ENCODE results near the gene CARMIL1.
A peak's percentile ranks its signal among the peaks of the same experiment; 100 is the strongest.

Gene CARMIL1

DNA sequence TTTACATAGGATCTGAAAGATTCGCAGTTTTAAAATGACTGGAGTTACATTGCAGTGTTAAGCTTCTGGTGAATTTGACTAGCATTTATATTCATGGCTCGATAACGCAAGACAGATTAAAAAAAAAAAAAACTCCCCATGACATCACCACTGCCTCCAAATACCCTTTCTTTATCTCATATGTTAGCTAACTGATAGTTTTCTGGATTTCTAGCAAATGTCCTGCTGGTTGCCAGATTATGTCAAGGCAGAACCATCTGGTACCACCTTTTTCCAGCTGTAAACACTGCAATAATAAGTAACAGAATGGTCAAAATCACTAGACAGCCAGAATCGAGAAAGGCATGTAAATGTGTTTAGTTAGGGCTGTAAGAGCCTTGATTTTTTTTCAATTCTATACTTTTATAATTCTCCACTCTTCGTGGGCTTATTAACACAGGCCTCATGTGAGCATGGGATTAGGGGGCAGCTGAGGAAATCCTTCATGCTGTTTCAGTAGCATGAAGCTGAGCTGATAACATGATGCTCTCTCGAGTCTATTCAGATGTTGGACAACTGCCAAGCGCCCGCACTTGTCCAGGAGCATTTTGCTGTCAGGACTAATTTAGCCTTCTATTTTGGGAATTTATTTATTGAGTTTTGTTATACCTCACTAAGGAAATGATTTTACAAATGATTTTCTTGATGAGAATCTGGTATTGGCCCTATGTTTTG, 206.8 kb downstream of the CARMIL1 start:
- no peak for DNase-seq

DNA sequence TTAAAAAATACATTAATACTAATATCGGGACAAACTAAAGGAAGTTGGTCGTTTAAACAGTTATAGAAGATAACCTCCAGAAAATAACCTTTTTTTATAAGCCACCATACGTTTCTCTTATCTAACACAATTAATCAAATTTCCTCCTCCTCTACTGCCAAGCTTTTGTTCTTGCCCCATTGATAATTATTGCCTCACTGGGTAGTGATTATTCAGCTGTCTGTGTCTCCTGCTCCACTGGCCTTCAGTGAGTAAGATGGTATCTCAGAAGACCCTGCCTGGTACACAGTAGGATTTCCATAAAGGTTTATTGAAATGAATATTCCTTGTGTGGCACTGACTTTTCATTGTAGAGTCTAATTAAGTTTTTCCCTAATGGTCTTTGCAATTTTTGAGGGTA, 207.4 kb downstream of the CARMIL1 start:
- DNase-seq, result no peak

DNA sequence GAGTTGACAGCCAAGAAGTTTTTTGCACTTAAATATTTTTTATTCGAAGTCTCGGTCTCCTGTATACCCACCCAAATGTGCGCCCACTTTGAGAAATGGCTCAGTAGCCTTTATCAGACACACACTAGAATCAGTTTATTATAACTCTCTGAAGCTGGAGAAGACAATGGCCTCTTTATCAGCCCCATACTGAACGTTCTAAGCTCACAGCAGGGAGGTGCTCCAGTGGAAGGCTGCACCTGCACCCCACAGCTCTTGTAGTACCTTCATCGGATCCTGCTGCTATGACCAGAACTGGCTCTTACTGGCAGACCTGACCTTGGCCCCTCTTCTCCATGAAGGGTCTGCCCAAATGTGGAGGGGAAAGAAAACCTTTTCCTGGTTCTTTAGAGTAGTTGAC, 207.8 kb downstream of the CARMIL1 start:
- DNase-seq, result no peak

DNA sequence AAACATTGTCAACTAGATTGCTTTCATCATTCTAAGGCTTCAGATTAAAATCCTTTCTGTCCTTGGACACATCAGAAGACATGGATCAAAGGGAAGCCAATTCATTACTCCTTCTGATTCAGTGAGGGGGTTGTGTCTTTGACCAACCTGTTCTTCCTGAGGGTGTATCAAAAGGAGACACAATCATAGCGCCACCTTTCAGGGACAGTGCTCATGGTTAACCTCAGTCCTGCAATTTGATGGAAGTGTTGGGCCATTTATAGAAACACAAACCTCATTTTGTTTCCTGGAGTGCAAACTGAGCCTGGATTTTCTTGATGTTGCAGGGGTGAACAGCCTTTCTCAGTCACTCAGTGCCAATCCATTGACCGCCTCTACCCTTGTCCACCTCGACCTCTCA, 209.0 kb downstream of the CARMIL1 start:
- DNase-seq, result no peak

DNA sequence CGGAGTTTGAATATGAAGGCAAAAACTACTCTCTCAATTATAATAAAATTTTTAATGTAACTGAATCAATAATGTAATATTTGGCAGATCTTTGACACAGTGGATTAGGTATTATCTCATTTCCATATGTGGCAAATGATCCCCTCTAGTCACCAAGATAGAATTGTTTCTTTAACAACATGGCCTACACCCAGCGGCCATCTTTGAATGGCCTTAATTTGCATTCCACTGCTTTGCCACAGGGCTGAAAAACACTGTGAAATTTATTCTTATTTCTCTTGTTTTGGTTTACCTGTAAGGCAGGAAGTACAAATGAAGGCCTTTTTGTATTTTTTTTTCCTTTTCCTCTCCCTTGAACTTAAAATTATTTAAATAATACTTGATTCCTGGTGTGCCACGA, 210.2 kb downstream of the CARMIL1 start:
- no peak for DNase-seq

DNA sequence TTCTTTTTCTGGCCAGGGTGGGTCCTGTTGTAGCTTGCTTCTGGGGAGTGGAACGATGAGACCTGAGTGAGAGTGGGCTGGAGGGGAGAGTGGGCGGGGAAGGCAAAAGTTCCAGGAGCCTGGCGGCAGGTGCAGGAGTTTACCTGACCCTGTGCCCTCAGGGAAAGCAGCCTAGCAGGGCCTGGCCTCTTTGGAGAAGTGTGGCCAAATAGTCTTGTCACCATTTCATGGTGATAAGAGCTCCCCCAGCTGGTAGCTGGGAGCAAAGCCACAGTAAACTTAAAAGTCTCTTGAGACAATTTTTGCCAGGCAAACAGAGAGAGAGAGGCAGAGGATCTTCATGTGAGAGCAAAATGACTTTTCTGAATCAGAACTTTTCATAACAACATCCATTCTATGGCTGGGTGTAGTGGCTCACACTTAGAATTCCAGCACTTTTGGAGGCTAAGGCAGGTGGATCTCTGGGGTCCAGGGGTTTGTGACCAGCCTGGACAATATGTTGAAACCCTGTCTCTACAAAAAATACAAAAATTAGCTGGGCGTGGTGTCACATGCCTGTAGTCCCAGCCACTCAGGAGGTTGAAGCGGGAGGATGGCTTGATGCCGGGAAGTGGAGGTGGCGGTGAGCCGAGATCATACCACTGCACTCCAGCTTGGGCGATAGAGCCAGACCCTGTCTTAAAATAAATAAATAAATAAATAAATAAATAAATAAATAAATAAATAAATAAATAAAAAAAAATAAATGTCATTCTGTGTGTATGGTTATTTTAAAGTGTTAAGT, 211.0 kb downstream of the CARMIL1 start:
- peak in 3 of 4 experiments; percentile 19 to 43 (median 35) for DNase-seq

DNA sequence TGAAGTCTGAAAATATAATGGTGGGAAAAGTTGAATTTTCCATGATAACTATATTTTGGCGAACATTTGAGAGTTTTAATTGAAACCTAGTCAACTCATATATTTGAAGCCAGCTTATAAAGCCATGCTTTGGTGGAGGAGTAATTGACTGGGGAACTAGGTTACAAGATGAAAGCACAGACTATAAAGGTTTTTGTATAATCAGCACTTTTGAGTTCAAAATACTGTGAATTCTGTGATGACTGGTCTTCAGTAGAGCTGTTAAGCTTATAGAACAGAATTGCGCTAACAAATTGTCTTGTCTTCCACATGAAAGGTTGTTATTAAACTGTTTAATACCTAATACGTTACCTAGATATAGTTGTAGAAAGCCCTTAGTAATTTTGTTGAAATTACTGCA, 213.8 kb downstream of the CARMIL1 start:
- DNase-seq, result no peak

DNA sequence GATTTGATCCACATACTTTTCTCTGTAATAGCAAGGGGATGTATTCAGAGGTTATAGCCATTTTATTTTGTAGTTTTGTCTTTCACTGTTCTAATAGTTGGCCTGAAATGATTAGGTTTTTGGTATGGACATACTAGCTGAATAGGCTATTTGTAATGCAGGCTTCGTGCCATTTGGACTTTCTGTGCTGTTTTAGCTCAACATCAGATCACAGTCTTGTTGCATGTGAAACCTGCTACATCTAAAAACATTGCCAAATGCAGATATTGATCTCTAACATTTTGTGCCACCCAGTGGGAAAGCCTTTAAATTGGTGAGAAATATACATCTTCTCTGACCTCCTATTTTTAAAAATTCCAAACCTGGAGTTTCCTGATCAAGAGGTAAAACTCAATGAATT, 215.3 kb downstream of the CARMIL1 start:
- no peak for DNase-seq

DNA sequence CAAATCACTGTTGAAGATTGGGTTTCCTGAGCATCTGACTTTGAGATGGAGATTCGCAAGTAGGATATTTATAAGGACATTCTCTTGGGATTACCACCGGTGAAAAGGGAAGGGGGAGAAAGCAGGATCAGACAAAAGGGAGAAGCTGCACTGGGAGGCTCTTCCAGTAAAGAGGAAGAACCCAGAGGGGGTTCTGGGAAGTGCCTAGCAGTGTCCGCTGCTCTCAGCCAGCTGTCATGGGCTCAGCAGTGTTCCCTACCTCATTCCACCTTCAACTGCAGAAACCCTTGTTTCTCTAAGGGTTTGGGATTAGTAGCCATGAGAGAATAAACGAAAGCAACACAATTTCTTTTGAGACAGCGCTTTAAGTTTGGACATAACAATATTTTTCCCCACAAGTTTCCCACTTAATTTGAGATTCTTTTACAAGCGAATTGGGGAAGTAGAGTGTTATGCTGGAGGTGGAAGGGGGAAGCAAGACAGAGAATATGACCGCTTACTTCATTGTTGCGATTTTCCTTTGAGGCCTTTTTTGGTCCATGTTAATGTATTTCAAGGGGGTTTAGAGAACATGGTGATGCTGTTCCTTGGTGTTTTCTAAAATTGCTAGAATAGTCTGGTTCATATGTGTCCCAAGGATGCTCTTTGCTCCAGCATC, 218.3 kb downstream of the CARMIL1 start:
- DNase-seq, result no peak

DNA sequence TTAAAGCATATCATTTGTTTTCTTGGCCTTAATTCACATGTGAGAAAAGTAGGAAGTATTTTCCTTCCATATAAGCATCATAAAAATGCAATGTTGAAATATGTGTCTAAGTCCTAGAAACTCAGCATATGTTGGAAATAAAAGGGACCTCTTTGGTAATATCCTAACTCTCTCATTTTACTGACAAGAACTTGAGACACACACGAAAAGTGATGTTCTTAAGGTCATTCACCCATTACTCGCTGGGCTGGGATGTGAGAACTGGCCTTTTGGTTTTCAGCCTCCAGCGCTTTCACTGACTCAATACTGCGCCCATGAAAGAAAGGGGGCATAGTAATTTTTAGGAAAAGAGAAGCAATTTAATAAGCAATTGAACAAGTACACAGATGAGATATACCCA, 219.3 kb downstream of the CARMIL1 start:
- no peak for DNase-seq

DNA sequence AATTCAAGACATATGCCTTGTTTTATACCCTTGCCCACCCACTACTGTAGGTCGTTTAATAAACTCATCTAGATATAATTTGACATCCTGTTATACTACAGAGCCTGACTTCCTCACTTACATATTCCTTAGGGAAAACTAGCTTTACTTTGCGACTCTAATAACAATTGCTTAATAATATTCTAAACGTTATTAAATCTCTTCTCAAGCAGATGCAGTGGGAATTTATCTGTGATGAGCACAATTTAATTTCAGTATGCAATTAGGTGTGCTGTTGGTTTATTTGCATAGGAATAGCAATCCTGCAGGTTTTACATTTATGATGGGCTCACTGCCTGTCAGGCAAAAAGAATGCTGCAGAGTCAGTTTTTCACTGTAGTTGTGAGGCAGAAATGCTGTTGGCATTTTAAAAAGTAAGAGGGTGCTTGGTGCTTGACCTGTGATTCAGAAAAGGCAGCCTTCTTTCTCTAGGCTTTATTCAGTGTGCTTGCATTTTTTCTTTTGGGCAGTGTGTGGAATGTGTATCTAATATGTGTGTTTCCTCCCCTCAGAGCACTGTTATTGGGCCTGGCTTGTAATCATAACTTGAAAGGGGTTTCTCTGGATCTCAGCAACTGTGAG, 220.6 kb downstream of the CARMIL1 start:
- no peak for DNase-seq

DNA sequence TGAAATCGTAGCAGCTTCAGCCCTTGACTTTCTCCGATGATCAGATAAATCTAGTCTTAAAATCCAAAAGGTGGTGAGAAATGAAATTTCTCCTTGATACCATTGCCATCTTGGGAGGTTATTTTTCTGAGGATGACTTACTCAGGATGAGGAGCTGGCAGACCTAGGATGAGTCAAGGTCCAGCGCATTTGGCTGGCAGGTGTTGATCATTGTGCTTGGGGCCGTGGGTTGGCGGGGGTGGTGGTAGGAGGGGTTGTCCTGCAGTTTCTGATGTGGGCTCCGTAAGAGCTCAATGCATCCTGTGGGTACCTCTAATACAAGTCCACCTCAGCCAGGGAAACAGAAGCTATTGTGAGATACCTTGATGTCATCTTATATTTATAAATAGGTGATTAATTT, 224.5 kb downstream of the CARMIL1 start:
- DNase-seq, result no peak

DNA sequence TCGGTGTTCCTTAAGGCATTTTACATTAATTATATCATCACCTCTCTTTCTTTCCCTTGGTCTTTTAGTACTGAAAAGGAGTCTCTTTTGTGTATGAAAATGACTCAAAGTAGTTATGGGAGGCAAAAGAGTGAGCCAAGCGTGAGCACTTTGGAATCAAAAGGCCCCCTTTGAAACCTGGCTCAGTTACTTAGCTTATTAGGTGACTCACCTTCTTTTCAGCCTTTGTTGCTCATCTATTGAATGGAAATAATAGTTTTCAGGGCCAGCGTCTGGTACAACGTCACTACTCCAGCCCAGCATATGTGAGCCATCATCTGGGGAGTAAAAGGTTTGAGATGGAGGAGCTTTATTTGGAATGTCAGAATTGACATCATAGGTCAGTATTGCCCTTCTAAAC, 225.5 kb downstream of the CARMIL1 start:
- no peak for DNase-seq

DNA sequence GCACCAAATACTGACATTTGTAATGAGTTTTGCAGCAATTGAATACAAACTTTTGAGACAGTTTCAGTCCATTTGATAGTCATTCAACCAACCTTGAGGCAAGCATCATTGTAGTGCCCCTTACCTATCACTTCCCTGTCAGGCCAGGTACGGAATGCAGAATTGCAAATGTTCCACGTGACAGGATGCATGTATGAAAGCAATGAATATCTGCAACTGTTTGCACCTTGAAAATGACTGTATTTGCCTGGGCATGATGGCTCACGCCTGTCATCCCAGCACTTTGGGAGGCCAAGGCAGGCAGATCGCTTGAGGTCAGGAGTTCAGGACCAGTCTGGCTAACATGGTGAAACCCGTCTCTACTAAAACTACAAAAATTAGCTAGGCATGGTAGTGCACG, 226.8 kb downstream of the CARMIL1 start:
- no peak for DNase-seq

DNA sequence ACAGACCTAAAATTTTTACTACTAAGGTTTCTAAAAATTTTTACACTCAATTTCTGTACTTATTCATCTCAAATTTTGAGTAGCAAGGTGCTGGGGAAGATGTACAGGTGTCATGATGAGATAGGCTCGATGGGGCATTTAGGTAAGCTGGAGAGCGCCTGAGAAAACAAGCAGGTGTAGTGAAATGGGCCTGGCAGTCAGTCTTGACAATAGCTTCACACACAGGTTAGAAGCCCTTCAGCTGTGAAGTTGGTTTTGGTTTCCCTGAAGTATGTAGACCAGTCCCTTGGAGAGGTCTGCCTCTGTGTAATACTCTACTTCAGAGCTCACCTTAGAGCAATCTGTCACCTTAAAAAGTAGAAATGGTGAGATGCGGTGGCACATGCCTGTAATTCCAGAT, 228.9 kb downstream of the CARMIL1 start:
- no peak for DNase-seq

DNA sequence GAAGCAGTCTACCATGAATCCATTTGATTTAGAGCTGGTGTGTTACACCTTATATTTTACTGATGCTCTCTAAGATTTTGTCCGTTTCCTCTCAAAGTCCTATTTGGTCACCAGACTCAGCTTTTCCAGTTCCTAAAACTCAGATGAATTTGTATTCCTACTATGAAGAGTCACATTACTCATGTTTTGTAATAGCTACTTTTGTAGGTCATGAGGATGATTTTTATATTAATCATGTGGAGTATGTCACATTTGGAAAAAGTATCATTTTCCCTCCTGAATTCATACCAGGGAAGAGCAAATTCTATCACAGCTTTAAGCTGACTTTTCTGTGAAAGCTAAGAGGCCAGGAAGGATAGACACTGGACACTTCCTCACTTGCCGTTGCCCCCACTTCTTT, 232.2 kb downstream of the CARMIL1 start:
- no peak for DNase-seq

DNA sequence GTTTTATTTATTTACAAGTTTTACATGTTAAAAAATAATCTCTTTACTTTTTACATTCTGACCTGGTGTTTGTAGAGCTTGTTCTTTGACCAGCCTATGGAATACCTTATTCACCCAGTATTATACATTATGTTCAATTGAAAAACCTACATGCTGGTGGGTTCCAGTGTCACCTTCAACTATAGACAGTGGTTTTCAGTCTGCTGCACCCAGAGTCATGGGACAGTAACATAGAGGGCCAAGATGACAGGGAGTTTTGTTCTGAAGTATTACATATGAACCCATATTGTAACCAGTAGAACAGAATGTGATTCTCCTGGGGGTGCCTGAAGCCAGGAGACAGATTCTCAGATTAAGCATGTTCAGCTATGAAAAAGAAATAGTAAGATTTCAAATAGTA, 233.4 kb downstream of the CARMIL1 start:
- DNase-seq, result no peak

DNA sequence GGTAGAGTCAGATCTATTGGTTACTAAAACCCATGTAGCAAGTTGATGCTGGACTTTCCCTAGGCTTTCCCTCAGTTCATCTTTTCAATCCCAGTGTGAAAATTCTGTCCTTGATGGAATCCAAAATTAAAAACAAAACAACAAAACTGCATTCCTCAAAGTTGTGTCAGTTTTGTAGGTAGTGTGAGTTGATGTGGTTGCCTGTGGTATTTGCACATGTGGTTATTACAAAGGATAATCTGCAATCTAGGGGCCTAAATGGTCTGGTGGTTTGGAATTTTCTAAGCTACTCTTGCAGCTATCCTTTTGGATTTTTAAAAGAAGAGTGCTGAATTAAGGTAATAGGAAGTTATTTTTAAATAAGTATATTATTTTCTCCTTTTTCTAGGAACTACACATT, 240.7 kb downstream of the CARMIL1 start:
- DNase-seq, result no peak

DNA sequence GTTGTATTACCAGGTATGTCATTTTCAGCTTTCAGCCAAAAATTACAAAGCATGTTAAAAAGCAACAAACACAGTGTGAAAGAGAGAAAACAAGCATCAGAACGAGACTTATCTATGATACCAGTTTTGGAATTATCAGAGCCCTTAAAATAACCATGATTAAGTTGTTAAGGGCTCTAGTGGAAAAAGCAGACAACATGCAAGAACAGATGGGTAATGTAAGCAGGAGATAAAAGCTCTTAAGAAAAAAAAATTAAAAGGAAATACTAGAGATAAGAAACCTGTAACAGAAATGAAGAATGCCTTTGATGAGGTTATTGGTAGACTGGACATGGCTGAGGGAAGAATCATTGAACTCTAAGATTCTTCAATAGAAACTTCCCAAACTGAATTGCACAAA, 245.4 kb downstream of the CARMIL1 start:
- no peak for DNase-seq

DNA sequence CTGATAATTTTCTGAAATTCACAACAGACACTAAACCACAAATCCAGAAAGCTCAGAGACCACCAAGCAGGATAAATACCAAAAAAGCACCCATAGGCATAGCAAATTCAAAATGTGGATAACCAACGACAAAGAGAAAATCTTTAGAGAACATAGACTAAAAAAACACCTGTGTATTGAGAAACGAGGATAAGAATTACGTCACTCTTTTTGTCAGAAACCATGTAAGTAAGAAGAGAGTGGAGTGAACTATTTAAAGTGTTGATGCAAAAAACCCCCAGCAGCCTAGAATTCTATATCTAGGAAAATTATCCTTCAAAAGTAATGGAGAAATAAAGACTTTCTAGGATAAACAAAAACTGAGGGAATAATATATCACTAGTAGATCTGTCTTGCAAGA, 245.9 kb downstream of the CARMIL1 start:
- no peak for DNase-seq

DNA sequence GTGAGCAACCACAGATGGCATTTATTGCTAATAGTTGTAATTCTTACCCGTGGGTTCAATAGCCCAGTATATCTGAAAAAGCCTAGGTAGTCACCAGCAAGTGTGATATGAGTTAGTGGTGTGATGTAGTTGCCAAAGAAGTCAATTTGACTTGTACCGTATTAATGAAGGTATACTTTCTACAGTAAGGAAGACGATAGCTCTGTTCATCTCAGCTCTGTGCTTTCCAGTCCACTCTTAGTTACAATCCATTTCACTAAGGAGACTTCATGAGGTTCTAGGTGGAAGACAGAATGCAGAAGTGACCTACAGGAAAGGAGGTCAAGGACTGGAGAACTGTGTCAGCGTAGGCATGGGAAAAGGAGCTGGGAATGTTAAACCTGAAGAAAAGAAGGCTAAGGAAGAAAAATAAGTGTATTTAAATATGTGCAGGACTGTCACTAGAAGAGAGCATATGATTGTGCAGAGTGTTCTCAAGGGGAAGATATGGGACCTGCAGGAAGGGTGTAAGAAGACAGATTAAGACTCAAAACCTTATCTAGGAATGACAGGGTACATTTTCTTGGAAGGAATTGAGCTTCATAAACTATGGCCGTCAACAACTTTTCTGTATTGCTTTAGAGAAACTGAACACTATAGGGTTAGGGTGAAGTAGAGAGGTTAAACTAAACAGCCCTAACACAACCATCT, 255.9 kb downstream of the CARMIL1 start:
- no peak for DNase-seq

DNA sequence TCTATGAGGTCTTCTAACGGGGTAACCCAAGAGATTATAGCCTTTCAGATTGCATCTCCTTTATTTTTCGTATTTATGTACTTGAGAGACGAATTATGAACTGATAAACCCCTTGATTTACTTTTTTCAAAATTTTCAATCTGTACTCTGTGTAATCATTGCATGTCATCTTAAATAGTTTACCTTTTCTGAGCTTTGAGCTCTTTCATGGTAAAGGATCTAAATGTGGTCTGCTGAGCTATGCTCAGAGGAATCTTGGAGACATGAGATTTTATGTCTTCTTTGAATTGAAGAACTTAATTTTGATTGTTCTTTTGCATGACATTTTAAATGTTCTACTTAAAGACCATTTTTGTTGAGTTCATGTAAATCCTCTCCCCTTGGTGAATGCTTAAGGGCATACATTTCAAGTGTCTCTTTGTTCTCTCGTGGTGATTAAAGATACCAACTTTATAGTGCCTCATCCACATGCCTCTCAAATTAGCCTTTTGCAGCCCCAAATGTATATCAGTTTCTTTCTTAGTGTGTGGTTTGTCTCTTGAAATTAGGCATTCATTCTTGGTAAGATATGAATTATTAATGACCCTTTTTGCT, 256.6 kb downstream of the CARMIL1 start:
- DNase-seq, result no peak

DNA sequence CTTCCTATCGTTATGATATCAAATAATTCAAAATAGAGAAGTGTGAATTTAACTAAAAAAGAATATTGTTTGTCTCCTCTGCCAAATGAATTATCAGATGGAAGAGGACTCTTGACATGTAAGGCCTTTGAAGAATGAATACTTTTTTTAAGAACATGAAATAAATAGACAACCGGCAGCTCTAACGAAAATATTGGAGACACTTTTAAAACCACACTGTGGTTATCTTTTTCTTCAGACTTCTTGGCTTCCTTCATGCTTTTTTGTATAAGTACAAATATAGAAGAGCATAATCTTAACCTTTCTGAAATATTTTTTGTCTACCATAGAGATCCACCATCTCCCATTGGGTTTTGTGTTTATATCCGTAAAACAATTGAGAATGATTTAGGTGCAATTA, 257.6 kb downstream of the CARMIL1 start:
- DNase-seq, result no peak
